GM20000 (cell line): ENCODE measurements around the gene TMEM245.

Source experiments
- DNase-seq: peaks from one replicate; pipeline ENCODE4 v3.0.0; 2012; ENCODE audit warnings: low spot score
- TF ChIP-seq, protein P1 (sequence below): IDR thresholded peaks from 2 replicates; pipeline ENCODE4 v1.5.1; 2012; ENCODE audit warnings: mild to moderate bottlenecking, control low read depth; ENCODE audit errors: extremely low read depth, missing control alignments

TMEM245 gene

DNA sequence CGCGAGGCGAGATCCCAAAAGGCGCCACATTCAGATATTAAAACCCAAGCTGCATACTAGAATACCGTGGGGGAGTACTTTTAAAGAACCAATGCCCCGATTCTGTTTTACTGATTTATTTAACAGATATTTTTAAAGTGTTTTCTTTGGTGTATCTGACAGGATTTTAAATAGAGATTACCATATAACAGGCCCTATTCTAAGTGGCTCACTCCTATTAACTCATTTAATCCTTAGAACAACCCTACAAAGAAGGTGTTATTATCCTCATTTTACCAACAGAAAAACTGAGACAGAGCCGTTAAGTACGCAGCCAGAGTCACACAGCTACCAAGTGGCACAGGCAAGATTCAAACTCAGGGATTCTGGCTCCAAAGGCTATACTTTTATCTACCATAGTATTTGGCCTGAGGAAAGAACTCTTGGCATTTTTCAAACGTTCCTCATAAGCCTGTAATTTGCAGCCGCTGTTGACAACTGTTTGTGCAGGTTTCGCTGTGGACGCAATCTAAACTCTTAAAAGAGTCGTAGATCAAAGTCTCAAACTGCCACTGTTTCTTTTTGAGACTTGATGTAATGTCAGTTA lies 550 bp upstream of the TMEM245 start:
- DNase-seq = no peak
- TF ChIP-seq, protein P1, sequence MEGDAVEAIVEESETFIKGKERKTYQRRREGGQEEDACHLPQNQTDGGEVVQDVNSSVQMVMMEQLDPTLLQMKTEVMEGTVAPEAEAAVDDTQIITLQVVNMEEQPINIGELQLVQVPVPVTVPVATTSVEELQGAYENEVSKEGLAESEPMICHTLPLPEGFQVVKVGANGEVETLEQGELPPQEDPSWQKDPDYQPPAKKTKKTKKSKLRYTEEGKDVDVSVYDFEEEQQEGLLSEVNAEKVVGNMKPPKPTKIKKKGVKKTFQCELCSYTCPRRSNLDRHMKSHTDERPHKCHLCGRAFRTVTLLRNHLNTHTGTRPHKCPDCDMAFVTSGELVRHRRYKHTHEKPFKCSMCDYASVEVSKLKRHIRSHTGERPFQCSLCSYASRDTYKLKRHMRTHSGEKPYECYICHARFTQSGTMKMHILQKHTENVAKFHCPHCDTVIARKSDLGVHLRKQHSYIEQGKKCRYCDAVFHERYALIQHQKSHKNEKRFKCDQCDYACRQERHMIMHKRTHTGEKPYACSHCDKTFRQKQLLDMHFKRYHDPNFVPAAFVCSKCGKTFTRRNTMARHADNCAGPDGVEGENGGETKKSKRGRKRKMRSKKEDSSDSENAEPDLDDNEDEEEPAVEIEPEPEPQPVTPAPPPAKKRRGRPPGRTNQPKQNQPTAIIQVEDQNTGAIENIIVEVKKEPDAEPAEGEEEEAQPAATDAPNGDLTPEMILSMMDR = no peak

DNA sequence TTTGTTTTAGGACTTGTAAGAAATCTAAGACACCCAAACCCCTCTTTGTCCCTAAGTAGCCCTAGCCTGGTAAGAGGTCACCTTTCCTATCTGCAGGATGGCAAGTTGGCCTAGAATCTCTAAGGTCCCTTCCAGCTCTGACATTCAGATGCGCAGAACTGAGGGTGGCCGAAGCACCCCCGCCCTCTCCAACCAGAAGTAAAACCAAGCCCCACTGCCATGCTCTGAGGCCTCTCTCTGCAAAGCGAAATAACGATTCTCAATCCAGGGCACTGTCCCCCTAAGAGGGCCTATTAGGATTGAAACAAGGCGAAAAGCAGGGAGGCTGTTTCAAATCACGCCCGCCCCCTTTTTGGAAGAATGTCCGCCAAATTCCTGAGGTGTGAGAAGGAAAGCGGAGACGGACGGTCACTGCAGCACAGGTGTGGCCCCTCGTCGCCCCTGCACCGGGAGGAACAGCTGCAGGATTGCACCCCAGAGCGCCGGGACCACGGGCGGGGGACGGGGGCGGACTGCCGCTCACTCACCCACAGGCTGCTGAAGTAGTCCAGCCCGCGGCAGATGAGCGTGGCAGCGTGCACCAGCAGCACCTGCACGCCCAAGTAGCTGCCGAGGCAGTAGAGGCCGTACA lies 824 bp downstream of the TMEM245 start:
- DNase-seq = peak; percentile 20
- TF ChIP-seq, protein P1 = no peak

DNA sequence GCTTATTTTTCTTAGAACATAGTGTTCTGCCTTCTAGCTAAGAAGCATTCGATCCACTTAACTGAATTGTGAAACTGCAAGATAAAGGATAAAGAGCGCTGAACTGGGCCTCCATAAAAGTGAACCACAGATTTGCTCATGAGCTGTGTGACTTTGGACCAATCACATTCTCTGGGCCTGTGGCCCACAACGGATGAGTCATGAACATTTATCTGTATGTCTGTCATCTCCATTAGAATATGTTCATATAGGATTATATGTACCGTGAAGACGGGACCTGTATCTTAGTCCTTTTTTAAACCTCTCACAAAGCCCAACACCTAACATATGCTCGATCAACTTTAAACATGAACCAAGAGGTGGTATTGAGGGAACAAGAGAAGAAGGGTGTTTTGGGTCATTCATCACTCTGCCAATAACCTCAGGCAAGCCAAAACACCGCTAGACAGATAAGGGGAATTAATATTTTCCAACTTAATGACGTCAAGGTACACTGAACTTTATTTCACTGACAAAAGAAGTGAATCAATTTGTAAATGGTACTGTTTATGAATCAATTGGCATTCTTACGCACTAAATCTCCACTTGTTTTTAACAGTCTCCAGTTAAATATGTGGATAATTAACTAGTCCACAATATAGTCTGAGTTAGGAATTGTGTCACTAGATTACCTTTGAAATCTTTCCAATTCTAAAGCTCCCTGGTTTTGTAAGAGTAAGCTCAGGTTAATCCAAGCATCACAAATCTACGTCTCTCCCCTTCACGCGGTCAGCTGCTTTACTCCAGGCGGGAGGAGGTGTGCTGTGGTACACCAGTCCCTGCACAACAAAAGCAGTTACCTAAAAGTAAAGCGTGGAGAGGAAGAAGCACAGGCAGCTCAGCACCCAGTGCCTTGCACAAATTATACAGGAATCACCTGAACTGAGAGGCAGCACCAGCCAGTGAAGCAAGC lies 1.6 kb downstream of the TMEM245 start:
- no peak for DNase-seq
- TF ChIP-seq, protein P1 = no peak

DNA sequence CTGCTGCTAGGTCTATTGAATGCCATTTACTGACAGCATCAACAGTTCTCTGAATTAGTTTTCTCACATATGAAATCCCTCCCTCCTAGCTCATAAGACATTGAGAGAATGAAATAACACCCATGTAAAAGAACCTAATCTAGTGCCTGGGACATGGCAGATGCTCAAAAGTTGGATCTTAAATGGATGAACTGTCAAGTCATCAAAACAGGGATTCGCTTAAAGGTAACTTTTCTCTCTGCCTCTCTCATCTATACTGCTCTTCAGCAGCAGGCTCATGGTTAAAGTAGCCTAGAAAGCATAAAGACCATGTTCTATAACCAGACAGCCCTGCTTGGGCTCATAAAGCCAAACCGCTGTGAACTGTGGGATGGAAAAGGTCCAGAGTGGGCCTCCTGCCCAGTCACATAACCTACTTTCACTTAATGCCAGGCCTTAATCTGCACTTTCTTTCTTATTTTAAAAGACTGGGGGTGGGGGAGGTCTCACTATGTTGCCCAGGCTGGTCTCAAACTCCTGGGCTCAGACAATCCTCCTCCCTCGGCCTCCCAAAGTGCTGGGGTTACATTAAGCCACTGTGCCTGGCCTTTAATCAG lies 3.7 kb downstream of the TMEM245 start:
- TF ChIP-seq, protein P1 = no peak
- DNase-seq = no peak

DNA sequence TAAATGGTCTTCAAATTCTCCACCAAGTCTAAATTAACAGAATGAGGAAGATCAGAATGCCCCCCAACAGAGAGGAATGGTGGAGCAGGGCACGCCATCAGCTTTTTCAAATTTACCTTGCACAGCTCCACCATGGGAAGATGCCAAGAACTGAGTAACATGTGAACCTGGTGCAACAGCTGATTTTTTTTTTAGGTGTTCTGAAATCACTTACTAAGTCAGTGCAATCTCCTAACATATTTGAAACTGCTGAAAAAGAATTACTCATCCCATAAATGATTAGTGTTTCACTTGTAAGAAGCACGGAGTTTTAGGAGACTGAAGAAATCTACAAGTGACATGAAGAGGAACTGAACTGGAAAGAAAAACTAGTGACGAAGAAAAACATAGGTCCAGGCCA lies 5.1 kb downstream of the TMEM245 start:
- DNase-seq = no peak
- TF ChIP-seq, protein P1 = no peak

DNA sequence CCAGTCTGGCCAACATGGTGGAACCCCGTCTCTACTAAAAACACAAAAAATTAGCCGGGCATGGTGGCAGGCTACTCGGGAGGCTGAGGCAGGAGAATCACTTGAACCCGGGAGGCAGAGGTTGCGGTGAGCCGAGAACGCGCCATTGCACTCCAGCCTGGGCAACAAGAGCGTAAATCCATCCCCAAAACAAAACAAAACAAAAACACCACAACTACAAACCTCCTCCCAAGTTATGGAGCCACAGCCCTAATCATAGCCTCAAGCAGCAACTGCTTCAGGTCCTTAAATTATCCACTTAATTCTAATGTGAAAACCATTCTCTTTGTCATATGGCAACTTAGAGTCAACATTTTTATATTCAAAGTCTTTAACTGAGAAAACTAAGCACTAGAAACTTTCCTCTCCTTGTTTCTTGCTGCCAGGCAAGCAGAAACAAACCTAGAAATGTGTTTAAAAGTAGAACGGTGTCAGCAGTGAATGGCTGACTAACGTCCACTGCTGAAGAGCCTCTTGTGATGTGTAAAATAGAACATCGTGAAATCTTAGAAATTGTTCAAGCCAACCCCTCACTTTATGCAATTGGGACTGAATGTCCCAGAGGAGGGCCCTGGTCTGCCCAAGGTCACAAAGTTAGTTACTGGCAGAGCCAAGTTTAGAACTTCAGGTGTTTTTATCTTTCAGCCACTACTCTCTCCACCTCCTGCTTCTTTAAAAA lies 5.7 kb downstream of the TMEM245 start:
- TF ChIP-seq, protein P1 = no peak
- DNase-seq = no peak
